GM12874 (cell line): ENCODE results near the gene EEF2.

ENCODE experiments used
- TF ChIP-seq, protein P1 (sequence below): IDR thresholded peaks from 2 replicates; pipeline ENCODE4 v1.5.1; 2011; ENCODE audit warnings: low read depth, mild to moderate bottlenecking, control low read depth, low read length, moderate library complexity; ENCODE audit not compliant: insufficient read depth

The EEF2 gene

DNA sequence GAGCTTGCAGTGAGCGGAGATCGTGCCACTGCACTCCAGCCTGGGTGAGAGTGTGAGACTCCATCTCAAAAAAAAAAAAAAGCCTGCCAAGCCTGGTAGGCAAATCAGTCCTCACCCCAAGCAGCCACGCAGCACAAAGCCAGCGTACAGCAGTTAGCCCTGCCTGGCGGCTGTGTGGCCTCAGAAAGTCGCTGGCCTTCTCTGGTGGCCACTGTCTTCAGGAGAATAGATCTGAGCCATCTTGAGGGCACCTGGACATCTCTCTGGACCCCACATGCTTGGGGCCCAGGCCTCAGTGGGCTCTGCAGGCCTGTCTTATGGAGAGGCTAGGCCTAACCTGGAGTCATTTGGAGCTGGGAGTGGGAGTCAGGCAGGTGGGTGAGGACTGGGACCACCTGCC, 45.3 kb upstream of the EEF2 start:
- TF ChIP-seq, protein P1, sequence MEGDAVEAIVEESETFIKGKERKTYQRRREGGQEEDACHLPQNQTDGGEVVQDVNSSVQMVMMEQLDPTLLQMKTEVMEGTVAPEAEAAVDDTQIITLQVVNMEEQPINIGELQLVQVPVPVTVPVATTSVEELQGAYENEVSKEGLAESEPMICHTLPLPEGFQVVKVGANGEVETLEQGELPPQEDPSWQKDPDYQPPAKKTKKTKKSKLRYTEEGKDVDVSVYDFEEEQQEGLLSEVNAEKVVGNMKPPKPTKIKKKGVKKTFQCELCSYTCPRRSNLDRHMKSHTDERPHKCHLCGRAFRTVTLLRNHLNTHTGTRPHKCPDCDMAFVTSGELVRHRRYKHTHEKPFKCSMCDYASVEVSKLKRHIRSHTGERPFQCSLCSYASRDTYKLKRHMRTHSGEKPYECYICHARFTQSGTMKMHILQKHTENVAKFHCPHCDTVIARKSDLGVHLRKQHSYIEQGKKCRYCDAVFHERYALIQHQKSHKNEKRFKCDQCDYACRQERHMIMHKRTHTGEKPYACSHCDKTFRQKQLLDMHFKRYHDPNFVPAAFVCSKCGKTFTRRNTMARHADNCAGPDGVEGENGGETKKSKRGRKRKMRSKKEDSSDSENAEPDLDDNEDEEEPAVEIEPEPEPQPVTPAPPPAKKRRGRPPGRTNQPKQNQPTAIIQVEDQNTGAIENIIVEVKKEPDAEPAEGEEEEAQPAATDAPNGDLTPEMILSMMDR = no peak

DNA sequence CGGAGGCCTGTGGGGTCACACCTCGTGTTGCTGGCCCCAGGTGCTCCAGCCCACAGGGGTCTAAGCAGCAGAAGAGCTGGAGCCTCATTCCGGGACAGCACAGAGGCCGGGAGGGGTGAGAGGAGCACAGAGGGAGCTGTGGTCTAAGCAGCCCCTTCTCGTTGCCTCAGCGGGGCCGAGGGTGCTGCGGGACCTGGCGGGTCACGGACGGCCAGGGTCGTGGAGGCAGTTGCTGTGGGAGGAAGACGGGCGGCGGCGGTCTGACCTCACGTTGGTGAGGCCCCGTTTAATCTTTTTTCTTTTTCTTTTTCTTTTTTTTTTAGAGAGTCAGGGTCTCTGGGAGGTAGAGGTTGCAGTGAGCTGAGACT, 44.0 kb upstream of the EEF2 start:
- TF ChIP-seq, protein P1 = no peak

DNA sequence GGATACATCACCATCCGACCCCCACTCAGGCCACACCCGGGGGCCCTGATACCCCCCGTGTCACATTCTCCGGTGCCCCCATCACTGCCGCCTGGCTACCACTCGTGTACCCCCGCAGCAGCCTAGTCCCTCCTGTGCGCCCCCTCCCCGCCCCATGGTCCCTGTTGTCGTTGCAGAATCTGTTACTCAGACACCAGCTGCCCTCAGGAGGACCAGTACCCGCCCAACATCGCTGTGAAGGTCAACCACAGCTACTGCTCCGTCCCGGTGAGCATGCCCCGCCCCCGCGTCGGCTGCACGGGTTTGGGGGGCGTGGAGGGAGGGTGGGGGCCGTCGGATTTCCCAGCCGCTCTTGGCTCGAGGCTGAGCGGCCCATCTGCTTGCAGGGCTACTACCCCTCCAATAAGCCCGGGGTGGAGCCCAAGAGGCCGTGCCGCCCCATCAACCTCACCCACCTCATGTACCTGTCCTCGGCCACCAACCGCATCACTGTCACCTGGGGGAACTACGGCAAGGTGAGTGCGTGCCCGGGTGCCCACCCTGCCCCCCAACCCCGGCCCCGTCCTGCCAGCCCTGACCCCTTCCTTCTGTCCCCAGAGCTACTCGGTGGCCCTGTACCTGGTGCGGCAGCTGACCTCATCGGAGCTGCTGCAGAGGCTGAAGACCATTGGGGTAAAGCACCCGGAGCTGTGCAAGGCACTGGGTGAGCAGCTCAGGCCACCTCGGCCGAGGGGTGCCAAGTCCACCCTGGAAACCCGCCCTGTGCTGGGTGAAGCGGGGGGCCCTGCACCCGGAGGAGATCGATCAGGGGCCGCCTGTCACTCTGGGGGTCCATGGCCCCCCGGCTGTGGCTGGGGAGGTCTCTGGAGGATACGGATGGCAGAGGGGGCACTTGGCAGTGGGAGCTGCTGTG, 43.3 kb upstream of the EEF2 start:
- TF ChIP-seq, protein P1 = no peak

DNA sequence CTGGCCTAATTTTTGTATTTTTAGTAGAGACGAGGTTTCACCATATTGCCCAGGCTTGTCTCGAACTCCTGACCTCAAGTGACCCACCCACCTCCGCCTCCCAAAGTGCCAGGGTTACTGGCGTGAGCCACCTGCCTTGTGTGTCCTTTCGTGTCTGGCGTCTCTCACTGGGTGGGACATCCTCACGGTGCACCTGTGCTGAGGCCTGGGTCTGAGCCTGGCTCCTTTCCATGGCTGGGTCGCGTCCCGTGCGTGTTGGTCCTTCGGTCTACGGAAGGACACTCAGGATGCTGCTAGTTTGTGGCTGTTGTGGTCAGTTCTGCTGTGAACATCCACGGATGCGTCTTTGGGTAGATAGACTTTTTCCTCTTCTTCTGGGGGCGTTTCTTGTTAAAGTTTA, 41.9 kb upstream of the EEF2 start:
- TF ChIP-seq, protein P1 = no peak

DNA sequence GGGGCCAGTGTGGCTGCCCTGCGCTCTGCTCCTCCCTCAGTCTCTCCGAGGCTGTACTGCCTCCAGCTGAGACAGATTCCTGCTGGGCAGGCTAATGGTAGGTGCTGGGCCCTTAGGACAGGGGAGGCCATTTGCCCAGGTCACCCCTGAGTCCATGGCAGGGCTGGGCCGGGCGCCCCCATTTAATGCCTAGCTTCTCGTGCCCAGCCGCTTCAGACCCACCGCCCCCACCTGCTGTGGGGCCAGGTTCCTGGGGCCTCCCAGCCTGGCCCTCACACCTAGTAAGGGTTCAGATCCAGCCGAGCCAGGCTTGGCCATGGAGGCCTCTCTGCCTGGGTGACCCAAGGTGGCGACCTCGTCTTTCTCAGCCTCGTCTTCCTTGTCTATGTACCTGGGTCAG, 40.1 kb upstream of the EEF2 start:
- TF ChIP-seq, protein P1 = no peak

DNA sequence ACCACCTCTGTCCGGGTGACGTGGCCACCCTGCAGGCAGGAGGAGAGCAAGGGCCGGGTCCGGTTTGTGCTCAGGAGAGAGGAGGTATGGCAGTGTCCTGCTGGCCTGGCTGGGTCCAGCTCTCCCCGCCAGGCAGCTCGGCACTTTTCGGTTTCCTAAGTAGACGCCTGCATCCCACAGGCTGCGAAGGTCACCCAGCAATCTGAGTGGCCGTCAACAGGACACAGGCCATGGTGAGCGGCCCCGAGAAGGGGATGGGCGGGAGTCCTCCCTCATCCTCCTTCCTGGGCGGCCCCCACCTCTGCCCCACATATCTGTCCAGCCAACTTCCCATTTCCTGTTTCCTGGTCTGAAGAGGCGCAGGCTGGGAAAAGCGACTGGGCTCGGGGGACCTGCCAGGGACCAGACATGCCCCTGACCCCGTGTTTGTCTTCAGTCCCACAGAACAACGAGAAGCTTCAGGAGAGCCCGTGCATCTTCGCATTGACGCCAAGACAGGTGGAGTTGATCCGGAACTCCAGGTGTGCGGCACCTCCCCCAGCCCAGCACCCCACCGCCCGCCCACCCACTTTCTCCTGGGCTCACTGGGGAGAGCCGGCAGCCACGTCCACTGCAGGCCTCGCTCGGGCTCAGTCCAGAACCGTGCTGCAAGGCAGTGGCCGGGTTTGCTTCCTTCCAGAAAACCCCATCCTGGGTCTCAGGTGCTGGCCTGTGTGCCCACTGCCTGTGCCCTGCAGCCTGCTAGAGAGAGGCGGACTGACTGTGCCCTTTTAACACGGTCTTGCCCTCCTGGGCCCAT, 38.5 kb upstream of the EEF2 start:
- TF ChIP-seq, protein P1 = no peak

DNA sequence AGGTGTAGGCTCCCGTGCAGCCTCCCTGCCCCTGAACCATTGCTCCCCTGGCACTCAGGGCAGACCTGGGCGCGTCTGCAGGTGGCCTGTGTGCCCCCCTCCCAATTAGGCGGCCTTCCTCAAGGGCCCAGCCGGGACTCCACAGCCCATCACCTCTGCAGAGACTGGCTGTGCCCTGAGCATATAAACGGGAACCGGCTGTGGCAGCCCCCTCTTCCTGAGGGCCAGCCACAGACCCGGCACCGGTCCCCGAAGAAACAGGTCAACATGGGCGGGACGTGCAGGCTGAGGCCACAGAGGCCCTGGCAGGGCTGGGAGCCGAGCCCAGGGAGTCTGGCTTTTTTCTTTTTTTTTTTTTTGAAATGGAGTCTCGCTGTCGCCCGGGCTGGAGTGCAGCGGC, 34.3 kb upstream of the EEF2 start:
- TF ChIP-seq, protein P1 = no peak
